Measurements from ENCODE around the gene CPOX. TPM values are rescaled to one million over a fixed set of nuclear protein-coding genes. Genes with fewer than 3 reads are reported as not detected.
"Not testable (repeated sequence)": the region's sequence is repeated elsewhere in the genome, so short reads cannot be mapped to it uniquely, and the experiment has no call there.

CPOX gene
- polyA plus RNA-seq, 3 donors, result 21.4 to 23.9 (median 23.3) TPM

DNA sequence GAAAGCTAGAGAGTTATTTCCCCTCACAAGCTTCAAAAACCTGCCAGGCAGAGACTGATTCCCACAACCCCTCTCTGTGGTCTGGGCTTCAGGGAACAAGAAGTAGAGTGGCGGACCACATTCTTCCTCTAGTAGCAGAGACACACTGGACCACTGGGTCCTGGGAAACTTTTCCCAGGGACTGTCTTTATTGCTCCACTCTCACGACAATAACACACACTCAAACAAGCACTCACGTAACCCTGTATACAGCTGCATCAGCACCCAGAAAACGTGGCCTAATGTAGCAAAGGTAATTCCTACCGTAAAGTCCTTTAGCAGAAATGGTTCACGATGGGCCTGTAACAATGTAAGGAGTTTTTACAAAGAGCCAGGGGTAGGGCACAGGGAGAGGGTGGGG lies 27.6 kb downstream of the CPOX start:
- no peak for DNase-seq

DNA sequence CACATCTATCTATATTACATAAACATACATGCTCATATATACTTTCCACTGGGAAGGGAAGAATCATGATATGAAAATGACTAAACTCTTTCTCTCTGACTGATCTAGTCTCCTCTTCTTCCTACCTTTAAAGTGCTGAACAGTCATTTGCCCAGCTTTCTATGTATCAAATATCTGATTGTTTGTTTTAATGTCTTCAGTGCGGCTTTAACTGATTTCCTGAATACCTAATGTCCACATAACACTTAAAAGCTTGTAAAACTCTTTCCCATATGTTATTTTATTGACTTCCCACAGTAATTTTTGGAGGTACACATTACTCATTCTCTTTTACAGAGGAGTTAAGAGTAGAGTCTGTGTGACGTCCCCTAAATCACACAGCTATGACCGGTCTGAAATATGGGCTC lies 28.2 kb downstream of the CPOX start:
- DNase-seq, result no peak

DNA sequence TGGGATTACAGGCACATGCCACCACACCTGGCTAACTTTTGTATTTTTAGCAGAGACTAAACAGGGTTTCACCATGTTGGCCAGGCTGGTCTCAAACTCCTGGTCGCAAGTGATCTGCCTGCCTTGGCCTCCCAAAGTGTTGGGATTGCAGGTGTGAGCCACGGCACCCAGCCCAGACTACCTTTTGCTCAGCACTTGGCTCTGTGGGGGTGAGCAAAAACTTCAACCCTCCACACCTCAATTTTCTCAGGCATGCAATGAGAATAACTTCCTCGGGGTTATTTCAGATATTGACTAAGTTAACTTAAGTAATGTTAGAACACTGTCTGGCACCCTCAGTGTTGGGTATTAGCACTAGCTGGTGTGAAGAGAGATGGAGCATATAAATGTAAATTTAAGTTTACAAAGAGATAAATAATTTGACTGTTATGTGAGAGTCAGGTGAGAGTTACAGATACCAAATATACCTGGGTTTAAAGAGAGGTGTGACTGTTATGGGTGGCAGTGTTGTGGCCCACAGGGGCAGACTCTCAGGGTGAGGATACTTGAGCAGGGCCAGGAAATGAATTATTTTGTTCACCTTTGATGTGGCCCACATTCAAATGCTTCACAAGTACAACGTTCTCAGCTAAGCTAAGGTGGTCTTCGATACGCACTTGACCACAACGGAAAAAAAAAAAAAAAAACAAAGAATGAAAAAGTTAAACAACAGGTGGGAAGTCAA lies 29.0 kb downstream of the CPOX start:
- DNase-seq, result no peak

DNA sequence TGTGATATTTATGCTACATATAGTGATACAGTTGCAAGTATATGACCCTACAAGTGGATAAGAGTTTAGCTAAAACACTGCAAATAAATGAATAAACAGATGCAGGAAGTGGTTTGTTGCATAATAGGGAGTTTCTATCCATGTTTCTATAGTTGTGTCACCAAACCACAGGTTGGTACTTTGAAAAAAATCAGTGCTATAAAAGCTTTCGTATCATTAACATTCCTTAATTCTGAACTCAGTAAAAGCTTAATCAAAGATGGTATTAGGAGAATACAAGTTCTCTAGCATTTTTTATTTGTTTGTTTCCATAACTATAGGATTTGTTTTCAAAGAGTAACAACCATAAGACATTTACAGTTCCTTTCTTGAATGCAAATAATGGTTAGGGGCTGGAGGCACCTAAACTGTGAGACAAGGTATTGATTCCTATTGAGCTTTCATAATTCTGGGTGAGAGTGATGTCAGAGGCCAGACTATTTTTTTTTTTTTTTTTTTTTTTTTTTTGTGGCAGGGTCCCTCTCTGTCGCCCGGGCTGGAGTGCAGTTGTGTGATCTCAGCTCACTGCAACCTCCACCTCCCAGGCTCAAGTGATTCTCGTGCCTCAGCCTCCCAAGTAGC lies 29.6 kb downstream of the CPOX start:
- DNase-seq, result no peak

DNA sequence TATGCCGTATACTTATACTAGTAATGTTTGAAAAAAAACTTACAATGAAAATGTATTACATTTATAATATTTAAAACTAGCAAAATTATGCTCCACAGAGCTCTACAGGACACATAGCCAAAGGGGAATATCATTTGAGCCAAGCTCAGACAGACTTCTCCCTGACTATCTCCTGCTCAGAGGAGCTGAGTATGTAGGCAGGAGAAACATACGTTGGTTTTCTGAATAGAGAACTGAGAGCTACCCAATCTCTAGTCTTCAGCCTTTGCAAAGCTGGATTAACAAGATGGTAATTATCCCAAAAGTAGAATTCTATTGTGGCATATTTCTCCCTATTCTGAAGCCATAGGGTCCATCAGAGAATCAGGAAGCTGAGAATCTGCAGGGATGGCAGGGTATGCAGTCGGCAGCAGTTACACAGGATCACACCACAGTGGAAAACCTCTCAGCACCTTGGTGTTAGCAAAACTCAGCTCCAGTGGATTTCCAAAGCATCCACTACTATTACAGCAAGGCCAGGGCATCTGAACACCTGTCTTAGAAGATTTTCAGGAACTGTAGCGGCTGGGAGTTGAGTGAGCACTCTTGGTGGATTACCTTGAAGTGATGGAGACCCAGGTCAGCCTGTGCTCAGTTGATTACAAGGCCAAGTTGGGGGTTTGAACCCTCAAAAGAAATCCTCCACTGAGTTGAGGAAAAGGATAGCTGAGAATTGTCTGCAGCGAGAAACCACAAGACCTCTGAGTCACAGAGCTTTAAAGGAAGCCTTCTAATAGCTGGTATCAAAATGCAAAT lies 31.5 kb downstream of the CPOX start:
- no peak for DNase-seq

DNA sequence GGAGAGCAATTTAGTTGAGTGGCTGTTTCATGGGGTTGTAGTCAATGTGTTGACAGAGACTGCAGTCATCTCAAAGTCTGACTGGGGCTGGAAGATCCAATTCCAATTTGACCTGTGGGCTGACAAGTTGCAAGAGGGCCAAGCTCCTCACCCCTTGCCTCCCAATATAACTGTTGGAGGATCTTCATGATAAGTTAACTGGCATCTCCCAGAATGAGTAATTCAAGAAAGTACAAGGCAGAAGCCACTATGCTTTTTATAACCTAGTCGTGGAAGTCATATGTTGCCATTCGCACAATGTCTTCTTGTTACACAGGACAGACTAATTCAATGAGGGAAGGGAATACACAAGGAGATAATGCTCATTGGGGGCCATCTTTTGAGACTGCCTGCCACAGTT lies 32.5 kb downstream of the CPOX start:
- no peak for DNase-seq

DNA sequence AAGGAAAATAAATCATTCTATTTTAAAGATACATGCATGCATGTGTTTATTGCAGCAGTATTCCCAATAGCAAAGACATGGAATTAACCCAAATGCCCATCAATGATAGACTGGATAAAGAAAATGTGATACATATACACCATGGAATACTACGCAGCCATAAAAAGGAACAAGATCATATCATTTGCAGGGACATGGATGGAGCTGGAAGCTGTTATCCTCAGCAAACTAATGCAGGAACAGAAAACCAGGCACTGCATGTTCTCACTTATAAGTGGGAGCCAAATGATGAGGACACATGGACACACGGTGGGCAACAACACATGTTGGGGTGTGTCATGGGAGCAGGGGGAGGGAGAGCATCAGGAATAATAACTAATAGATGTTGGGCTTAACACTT lies 33.6 kb downstream of the CPOX start:
- DNase-seq, result not testable (repeated sequence)

DNA sequence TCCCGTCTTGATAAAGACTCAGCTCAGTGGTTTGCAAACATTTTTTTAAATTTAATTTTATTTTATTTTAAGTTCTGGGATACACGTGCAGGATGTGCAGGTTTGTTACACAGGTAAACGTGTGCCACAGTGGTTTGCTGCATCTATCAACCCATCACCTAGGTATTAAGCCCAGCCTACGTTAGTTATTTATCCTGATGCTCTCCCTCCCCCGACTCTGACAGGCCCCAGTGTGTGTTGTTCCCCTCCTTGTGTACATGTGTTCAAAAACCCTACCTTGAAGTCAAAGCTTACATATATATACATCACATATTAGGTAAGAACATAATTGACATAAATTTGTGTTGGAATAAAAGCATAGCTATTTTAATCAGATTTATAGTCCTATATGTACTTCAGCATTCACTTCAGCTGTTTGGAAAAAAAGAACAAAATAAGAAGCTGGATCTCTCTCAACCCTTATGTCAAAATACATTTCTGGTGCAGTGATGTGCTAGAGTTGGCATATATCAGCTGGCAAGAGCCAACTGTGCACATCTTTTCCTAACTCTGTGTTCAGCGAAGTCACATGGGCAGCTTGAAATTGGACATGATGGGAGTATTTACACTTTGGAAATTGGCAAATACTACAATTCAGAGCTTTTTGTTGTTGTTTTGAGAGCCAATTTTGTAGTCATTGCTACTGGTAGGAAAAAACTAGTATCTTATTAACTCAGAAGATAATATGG lies 35.1 kb downstream of the CPOX start:
- no peak for DNase-seq

DNA sequence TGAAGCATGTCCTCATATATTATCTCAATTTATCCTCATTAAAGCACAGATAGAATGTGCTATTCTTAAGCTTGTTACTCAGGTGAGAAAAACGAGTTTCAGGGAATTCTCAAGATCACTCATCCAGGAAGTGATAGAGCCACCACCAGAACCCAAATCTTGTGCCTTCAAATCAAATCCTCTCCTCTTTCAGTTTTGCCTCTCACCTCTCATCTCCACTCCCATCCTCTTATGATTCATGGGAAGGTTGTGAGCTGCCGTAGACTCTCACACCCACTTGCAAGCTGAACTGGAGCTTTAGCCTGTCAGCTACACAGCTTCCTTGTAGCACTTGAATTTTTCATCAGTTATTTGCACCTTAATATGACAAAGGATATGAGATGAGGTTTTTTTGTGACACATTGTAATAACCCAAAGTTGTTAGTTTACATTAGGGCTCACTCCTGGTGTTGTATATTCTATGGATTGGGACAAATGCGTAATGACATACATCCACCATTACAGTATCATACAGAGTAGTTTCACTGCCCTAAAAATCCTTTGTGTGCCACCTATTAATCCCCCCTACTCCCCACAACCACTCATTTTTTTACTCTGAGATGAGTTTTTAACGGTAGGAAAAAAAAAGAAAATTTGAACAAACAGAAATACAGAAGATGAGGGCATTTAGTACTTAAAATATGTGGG lies 35.9 kb downstream of the CPOX start:
- no peak for DNase-seq

DNA sequence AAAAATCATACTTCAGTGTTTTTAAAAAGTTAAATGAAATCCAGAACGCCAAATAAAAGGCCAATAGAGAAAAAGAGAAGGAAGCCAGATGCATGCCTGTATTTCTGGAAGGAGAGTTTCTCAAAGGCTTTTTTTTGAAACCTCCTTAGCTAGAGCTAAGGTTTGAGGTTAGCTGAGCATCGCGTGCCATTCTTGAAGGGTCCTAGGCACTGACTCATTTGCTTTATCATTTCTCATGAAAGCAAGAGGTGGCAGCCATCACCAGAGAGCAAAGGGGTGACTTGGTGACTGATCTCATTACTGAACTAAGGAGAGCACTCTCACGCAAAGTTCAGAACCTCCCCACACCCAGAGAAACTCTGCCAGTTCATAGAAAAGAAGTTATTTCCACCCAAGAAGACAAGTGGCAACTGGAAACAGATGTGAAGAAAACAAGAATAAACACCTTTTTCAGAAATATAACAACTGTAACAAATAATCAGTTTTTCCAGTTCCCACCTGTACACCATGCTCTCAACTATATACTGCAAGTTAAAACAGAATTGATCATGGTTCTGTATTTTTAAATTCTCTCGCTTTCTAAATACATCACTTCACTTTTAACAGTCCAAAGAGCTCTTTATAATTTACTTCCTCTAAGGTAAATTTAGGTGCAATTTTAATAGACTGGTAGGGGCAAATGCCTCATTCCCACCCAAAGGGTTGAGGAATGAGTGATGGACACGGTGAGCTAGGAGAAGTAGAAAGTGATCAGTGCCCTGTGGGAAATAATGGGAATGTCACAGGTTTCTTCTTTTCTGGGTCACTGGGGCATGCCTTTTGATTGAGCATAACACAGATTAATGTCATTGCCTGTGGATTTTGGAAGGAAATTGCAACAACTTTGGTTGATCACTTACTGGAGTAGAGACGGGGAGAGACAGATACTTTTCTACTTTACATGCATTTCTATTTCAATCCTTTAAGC lies 37.0 kb downstream of the CPOX start:
- no peak for DNase-seq

DNA sequence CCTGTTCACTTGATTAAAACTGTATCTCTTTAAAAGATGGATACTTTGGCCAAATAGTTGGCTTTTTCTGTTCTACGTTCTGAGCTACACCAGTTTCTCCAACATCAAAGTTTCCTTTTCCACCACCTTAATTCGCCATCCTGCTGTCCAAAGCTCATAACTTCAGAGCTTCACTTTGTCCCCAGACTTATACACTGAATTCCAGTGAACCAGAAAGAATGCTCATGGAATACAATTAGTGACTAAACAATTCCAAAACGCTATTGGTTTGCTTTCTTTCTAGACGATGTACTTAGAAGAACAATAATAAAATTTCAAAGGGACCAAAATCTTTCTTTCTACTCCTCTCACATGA lies 38.4 kb downstream of the CPOX start:
- DNase-seq, result no peak

DNA sequence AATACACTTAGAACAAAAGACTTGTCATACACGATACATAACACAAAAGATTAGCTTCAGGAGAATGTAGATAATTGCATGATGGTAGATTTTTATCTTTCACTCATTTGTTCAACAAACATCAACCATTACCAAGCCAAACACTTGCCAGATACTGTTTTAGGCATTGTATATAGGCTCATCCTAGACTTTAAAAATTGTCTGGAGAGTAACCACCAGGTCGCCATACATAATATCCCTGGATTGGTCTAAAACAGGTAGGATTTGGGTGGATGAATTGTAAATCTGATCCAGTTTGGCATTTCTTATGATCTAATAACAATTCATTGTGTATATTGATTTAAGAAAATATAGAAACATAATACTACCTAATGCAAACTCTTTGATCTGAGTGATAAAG lies 38.8 kb downstream of the CPOX start:
- no peak for DNase-seq

DNA sequence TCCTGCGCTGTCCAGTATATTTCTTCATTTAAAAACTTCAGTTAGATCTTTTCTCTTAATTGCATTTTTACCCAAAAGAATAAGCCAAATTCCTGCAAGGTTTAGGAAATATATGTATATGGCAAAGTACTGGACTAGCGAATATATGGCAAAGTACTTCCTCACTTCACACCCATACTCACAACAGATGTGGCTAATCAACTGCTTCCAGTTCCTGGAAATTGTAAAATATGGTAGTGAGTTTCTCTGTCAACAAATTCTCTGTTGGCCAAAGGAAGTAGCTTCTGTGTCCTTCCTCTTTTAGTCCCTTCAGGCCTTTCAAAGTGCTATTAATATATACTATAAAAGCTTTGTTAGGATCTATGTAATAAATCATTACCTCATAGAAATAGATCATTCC lies 39.7 kb downstream of the CPOX start:
- peak; percentile 47 for DNase-seq

DNA sequence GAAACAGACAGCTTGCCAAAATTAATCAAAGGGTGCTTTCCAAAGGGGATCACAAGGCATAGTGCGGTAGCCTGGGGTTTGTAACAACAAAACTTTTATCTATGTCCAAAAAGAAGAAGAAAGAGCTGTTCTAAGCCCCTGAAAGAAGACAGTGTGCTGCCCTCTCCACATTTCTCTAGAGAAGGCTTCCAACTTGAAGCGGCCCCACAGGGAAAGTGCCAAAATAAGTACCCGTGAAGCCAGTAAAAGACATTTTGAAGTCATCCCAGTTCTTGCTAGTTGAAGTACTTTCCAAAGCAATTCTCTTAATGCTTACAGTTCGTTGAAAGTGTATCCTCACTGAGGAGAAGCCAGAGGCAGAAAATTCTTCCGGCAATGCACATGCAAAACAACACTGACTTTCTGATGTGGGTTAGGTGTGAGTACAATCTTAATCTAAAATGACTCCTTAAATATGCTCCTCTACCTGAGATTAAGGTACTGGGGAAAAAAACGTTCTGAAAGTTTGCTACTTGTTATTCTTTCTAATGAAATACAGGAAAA lies 40.3 kb downstream of the CPOX start:
- no peak for DNase-seq

DNA sequence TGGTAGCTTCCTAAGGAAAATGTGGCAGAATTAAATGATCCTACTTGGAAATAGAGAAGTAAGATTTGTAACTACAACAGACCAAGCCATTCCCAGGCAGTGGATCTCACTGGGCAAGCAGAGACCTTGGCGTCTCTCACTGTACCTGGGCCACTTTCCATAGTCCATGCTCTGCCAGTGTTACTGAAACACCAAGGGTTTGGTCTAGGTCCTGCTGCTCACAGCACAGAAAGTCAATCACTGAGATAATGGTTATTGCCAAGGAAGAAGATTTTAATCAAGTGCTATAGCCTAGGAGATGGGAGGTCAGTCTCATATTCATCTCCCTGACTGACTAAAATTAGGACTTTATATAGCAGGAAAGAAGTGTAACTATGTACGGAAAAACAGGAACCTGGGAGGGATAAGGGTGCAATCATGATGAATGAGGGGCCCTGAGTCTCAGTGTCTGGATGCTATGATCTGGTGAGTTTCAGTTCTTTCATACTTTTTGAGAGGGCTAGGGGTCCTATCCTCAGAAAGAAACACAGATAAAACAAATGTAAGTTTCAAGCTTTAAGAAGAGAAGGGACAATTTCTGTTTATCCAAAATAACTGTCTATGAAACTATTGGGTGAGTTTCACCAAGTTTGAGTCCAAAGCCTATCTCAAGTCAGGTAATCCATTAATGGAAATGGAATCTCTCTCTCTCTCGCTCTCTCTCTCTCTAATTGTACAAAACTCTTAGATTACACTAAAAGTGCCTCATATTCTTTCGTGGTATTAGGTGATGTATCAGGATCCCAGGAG lies 41.0 kb downstream of the CPOX start:
- DNase-seq, result no peak

DNA sequence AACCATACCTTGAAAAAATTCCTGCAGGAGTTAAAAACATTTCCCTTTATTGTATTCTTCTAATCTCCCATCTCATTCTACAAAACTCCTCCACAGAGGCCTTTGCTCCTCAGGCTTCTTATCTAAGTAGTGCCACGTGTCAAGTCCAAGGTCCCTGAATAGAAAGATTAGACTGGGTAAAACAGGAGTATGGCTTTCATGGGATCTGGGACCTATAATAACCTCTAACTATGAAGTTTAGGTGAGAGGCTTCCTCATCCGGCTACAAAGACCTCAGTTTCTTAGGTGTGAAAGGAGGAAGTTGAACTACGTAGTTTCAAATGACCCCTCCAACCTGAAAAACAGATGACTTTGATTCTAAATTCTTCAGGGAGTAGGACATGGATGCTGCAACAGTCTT lies 41.7 kb downstream of the CPOX start:
- DNase-seq, result no peak

DNA sequence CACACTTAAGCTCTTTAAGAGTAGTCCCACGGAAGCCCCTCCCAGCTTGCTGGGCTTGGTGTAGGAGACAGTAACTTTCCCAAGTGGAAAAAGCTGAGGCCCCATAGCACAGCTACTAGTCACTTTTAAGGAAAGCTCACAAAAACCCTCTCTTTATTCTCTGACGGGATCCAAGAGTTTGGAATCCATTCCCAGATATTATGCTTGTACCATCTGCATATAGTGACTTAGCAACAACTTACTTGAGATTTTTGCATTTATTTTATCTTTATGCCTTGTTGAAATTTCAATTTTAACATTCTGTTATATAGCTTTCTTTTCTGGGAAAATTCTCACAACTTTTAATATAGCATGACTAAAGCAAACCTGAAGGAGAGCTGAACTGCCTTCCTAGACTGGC lies 42.2 kb downstream of the CPOX start:
- no peak for DNase-seq

DNA sequence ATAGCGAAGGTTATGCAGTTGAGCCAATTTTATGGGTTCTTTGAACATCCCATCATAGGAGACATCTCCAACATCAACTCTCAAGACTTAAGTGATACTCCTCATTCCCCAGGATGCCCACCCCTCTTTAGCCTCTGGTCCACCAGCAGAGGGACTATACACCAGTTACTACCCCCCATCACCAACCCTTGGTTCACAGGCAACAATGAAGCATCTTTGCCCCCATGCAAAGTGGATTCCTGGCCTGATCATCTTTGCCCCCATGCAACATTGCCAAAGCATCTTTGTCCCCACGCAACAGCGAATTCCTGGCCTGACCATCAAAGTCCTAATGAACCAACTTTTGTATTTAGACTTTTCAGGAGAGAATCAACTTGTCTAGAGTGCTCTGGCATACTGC lies 42.6 kb downstream of the CPOX start:
- no peak for DNase-seq

DNA sequence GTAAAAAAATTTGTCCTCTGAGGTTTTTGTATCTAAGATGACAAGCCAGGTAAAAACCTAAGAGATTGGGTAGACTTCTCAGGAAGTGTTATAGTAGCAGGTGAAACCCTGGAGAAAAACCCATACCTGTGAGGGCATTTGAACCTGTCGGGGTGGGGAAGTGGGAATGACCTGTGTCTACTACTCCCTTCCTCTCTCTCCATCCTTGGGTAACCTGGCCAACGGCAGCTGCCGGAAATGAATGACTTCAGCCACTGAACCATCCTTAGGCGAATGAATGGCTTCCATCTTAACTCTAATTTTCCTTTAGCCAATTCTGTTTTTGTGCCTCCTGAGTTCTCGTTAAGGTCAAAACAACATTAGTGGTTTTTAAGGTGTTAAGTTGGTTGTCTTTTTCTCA lies 44.9 kb downstream of the CPOX start:
- no peak for DNase-seq

DNA sequence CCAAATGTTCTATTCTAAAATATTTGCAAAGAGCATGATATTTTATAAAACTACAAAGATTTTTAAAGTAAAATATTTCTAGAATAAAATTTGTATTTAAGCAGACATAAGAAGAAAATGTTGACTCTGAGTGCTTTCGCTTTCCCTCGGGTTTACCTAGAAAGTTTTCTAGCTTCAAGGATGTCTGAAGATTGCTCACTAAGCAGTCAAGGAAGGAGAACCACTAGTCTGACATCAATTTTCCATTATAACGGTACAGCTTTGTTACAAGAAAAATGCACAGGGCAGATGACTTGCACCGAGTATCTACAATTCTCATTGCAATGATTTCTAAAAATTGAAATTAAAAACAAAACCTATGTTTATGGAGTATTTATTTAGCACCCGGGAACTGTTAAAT lies 47.5 kb downstream of the CPOX start:
- no peak for DNase-seq
